ENCODE data around the gene TRAF2. TPM values are rescaled to one million over a fixed set of nuclear protein-coding genes. Genes with fewer than 3 reads are reported as not detected.

TRAF2 gene
- total RNA-seq, 2 donors from 2014 or later: 45.9 to 55.1 TPM

DNA sequence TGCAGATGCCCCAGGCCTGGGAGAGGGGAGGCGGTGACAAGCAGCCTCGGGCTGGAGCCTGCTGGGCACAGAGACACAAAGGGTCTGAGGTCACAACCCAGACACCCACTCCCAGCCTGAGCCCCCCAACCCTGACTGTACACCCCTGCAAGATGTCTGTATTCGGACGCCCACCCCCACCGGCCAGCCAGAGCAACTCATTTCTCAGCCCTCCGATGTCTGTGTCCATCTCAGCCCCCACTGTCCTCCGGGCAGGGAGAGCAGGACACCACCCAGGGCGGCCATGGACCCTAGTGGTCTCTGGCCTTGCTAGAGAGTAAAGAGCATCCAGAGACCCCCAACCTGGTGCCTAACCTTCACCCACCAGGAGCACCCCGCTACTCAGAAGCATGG is 69.6 kb downstream of the TRAF2 start:
- Mint-ChIP-seq H3K4me1 (no peaks in the 10 kb centered on the region), H3K36me3 (ENCODE audit: low read depth) (no peaks in the 10 kb centered on the region), H3K4me3 (no peak overlapping the region), H3K27me3 (ENCODE audit: insufficient read depth) (peaks cover 4% of the 10 kb centered on the region), H3K27ac (no peak overlapping the region), H3K9me3 (no peaks in the 10 kb centered on the region)
- Histone ChIP-seq H3K4me1 (ENCODE audit: control insufficient read depth, insufficient read depth, low read length) (no peaks in the 10 kb centered on the region), H3K27me3 (ENCODE audit: control insufficient read depth, insufficient read depth, low read length, poor library complexity, severe bottlenecking) (no peaks in the 10 kb centered on the region), H3K36me3 (ENCODE audit: control insufficient read depth, insufficient read depth, low read length) (no peaks in the 10 kb centered on the region), H3K9me3 (ENCODE audit: control insufficient read depth, low read length) (no peaks in the 10 kb centered on the region), H3K9ac (ENCODE audit: extremely low read depth, low read length, poor library complexity, severe bottlenecking) (no peak overlapping the region), H3K27ac (ENCODE audit: low read depth, low read length) (no peak overlapping the region), H3K4me3 (ENCODE audit: low read length) (no peak overlapping the region)
- no peak for DNase-seq
- WGBS, 2 experiments (ENCODE audit: insufficient coverage in 1 of 2, insufficient read length in 1 of 2): 80 to 90% methylated on average over 2 to 9 of the region's 9 CpGs
- TF ChIP-seq, protein P1, sequence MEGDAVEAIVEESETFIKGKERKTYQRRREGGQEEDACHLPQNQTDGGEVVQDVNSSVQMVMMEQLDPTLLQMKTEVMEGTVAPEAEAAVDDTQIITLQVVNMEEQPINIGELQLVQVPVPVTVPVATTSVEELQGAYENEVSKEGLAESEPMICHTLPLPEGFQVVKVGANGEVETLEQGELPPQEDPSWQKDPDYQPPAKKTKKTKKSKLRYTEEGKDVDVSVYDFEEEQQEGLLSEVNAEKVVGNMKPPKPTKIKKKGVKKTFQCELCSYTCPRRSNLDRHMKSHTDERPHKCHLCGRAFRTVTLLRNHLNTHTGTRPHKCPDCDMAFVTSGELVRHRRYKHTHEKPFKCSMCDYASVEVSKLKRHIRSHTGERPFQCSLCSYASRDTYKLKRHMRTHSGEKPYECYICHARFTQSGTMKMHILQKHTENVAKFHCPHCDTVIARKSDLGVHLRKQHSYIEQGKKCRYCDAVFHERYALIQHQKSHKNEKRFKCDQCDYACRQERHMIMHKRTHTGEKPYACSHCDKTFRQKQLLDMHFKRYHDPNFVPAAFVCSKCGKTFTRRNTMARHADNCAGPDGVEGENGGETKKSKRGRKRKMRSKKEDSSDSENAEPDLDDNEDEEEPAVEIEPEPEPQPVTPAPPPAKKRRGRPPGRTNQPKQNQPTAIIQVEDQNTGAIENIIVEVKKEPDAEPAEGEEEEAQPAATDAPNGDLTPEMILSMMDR (conservative IDR thresholded peaks at IDR 0.05): no peak

DNA sequence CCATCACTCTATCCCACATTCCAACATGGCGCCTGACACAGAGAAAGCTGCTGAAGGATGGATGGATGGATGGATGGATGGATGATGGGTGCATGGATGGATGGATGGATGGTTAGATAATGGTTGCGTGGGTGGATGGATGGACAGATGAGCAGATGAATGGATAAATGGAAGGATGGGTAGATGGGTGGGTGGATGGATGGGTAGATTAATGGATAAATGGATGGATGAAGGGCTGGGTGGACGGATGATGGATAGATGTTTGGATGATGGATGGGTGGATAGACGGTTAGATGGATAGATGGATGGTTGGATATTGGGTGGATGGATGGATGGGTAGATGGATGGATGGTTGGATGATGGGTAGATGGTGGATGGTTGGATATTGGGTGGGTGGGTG is 70.3 kb downstream of the TRAF2 start:
- Mint-ChIP-seq H3K36me3 (ENCODE audit: low read depth) (no peaks in the 10 kb centered on the region), H3K27ac (no peak overlapping the region), H3K27me3 (ENCODE audit: insufficient read depth) (peaks cover 4% of the 10 kb centered on the region), H3K9me3 (no peaks in the 10 kb centered on the region), H3K4me1 (no peaks in the 10 kb centered on the region), H3K4me3 (no peak overlapping the region)
- Histone ChIP-seq H3K36me3 (ENCODE audit: control insufficient read depth, insufficient read depth, low read length) (no peaks in the 10 kb centered on the region), H3K9me3 (ENCODE audit: control insufficient read depth, low read length) (no peaks in the 10 kb centered on the region), H3K4me1 (ENCODE audit: control insufficient read depth, insufficient read depth, low read length) (no peaks in the 10 kb centered on the region), H3K9ac (ENCODE audit: extremely low read depth, low read length, poor library complexity, severe bottlenecking) (no peak overlapping the region), H3K27me3 (ENCODE audit: control insufficient read depth, insufficient read depth, low read length, poor library complexity, severe bottlenecking) (no peaks in the 10 kb centered on the region), H3K27ac (ENCODE audit: low read depth, low read length) (no peak overlapping the region), H3K4me3 (ENCODE audit: low read length) (no peak overlapping the region)
- DNase-seq: no peak
- WGBS, 2 experiments (ENCODE audit: insufficient coverage in 1 of 2, insufficient read length in 1 of 2): 91 to 100% methylated on average over 2 to 4 of the region's 4 CpGs
- TF ChIP-seq, protein P1 (conservative IDR thresholded peaks at IDR 0.05): no peak

DNA sequence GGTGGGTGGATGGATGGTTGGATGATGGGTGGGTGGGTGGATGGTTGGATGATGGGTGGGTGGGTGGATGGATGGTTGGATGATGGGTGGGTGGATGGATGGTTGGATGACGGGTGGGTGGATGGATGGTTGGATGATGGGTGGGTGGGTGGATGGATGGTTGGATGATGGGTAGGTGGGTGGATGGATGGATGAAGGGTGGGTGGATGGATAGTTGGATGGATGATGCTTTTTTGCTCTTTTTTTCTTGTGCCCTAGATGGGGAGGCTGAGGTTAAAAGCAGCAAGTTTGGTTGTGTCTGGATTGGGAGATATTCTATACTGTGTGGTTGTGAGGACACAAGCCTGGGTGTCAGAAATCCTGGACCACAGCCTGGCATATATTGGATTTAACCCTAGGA is 71.1 kb downstream of the TRAF2 start:
- Histone ChIP-seq H3K4me3 (ENCODE audit: low read length) (no peak overlapping the region), H3K27ac (ENCODE audit: low read depth, low read length) (no peak overlapping the region), H3K4me1 (ENCODE audit: control insufficient read depth, insufficient read depth, low read length) (no peaks in the 10 kb centered on the region), H3K9me3 (ENCODE audit: control insufficient read depth, low read length) (no peaks in the 10 kb centered on the region), H3K9ac (ENCODE audit: extremely low read depth, low read length, poor library complexity, severe bottlenecking) (no peak overlapping the region), H3K27me3 (ENCODE audit: control insufficient read depth, insufficient read depth, low read length, poor library complexity, severe bottlenecking) (no peaks in the 10 kb centered on the region), H3K36me3 (ENCODE audit: control insufficient read depth, insufficient read depth, low read length) (no peaks in the 10 kb centered on the region)
- WGBS, 2 experiments (ENCODE audit: insufficient coverage in 1 of 2, insufficient read length in 1 of 2): 91% methylated on average over 1 of the region's 1 CpG; no CpG with 5 or more reads in 1 of the 2 experiments
- no peak for DNase-seq
- Mint-ChIP-seq H3K9me3 (no peaks in the 10 kb centered on the region), H3K4me1 (no peaks in the 10 kb centered on the region), H3K4me3 (no peak overlapping the region), H3K36me3 (ENCODE audit: low read depth) (no peaks in the 10 kb centered on the region), H3K27me3 (ENCODE audit: insufficient read depth) (peaks cover 4% of the 10 kb centered on the region), H3K27ac (no peak overlapping the region)
- TF ChIP-seq, protein P1 (conservative IDR thresholded peaks at IDR 0.05): no peak

All from endodermal cell (in vitro differentiated cells).